Spleen (tissue), 7 donors: ENCODE results near the gene DNAAF1.

Source experiments
- POLR2A ChIP-seq, 3 donors: fragments of 450-650 bp; IDR thresholded peaks; one replicate each; pipeline ENCODE4 v1.5.1; 2017; ENCODE audit warnings: antibody characterized with exemption in 3 of 3, mild to moderate bottlenecking in 1 of 3
- POLR2AphosphoS5 ChIP-seq, 3 donors: sonication (generic); formaldehyde crosslinking; IDR thresholded peaks; one replicate each; pipeline ENCODE4 v1.5.1; 2017; ENCODE audit warnings: antibody characterized with exemption in 3 of 3
- TF ChIP-seq, protein P1 (sequence below), 11 experiments: fragments of 200-600 bp in 7 of 11; fragments of 450-650 bp in 4 of 11; sonication (generic) in 4 of 11; IDR thresholded peaks in 8 of 11; conservative IDR thresholded peaks in 3 of 11; 1 replicate in 7 of 11; 2 replicates in 4 of 11; pipeline versions ENCODE4 v1.4.0 to v1.8.0; 2016 to 2021; ENCODE audit warnings: antibody characterized with exemption in 11 of 11, inconsistent platforms in 4 of 11, mild to moderate bottlenecking in 1 of 11
- donor health status: DM: no; HTN: no; CAD: no; lungs with moderate emphysema.
- donor health status: DM: no; HTN: no; CAD: no.
- donor health status: DM: no; HTN: no; CAD: no.

- TF ChIP-seq POLR2A (IDR thresholded peaks at IDR 0.05): no peak
- TF ChIP-seq, protein P1, sequence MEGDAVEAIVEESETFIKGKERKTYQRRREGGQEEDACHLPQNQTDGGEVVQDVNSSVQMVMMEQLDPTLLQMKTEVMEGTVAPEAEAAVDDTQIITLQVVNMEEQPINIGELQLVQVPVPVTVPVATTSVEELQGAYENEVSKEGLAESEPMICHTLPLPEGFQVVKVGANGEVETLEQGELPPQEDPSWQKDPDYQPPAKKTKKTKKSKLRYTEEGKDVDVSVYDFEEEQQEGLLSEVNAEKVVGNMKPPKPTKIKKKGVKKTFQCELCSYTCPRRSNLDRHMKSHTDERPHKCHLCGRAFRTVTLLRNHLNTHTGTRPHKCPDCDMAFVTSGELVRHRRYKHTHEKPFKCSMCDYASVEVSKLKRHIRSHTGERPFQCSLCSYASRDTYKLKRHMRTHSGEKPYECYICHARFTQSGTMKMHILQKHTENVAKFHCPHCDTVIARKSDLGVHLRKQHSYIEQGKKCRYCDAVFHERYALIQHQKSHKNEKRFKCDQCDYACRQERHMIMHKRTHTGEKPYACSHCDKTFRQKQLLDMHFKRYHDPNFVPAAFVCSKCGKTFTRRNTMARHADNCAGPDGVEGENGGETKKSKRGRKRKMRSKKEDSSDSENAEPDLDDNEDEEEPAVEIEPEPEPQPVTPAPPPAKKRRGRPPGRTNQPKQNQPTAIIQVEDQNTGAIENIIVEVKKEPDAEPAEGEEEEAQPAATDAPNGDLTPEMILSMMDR (IDR thresholded peaks at IDR 0.05 in 8 of 11, conservative IDR thresholded peaks at IDR 0.05 in 3 of 11): no peak
- TF ChIP-seq POLR2AphosphoS5 (IDR thresholded peaks at IDR 0.05): no peak
Measured at GRCh38 chr16:84196727-84197394, 51.8 kb downstream of the DNAAF1 start.
